ENCODE results near the gene SERPINH1.

The SERPINH1 gene

DNA sequence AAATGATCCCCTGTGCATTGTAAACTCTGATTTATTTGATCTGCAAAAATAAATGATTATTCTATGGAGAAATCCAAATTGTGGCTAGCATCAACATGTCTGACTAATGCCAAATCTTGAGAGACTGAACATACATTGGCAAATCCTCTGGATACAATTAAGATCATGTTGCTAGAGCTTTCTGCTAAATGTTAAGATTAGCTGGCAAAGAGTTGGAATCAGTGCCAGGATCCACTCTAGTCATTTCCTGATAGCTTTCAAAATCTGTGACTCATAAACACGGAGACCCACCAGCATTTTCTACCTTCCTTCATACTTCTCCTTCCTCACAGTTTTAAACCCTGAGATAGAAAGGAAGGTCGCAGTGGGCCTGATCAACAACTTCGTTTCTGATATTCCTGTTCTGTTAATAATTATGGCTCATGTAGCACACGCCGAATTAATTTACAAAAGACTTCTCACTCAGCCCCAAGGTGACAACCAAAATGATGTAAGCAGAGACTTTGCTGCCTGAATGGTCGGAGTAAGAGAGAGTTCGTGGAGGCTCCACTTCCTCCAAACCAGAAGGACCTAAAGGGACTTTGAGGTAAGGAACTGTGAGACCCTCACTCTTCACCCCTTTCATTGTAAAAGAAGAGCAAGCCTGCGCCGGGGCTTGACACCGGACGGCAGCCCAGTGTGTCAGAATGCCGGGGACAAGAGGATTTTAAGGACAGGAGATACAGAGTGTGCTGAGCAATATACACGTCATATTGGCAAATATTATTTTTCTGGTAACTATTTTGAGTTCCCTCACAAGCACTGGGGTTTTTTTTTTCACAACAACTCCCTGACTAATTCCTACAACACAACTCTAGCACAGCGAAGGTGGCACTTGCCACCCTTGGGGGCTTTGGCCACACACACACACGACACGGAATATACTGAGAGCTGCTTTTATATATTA is 42.0 kb downstream of the SERPINH1 start:
- DNase-seq (ENCODE audit: low read depth) = no peak
- H3K4me3 ChIP-seq (ENCODE audit: low read depth, low read length) = no peak overlapping the region
- TF ChIP-seq, protein P1, sequence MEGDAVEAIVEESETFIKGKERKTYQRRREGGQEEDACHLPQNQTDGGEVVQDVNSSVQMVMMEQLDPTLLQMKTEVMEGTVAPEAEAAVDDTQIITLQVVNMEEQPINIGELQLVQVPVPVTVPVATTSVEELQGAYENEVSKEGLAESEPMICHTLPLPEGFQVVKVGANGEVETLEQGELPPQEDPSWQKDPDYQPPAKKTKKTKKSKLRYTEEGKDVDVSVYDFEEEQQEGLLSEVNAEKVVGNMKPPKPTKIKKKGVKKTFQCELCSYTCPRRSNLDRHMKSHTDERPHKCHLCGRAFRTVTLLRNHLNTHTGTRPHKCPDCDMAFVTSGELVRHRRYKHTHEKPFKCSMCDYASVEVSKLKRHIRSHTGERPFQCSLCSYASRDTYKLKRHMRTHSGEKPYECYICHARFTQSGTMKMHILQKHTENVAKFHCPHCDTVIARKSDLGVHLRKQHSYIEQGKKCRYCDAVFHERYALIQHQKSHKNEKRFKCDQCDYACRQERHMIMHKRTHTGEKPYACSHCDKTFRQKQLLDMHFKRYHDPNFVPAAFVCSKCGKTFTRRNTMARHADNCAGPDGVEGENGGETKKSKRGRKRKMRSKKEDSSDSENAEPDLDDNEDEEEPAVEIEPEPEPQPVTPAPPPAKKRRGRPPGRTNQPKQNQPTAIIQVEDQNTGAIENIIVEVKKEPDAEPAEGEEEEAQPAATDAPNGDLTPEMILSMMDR (IDR thresholded peaks at IDR 0.05; ENCODE audit: low read depth, low read length, missing control alignments) = no peak

DNA sequence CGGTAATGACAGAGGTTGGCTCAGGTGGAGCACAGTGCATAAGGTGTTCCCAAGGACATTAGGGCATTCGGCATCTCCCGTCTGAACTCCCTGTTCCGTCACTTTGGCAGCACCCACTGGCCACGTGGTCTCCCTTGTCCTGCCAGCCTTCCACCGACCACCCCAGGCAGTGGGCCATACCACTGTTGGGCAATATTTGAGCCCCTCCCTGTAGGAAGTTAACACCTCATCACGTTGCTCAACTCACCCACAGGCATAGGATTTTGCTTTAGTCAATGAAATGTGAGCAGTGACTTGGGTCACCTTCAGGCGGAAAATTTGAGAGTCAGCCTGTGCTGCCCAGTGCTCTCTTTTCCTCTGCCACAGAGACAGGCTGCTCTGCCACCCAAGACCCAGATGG is 44.0 kb downstream of the SERPINH1 start:
- no peak for DNase-seq (ENCODE audit: low read depth)
- no peak overlapping the region for H3K4me3 ChIP-seq (ENCODE audit: low read depth, low read length)
- TF ChIP-seq, protein P1 (IDR thresholded peaks at IDR 0.05; ENCODE audit: low read depth, low read length, missing control alignments) = no peak

DNA sequence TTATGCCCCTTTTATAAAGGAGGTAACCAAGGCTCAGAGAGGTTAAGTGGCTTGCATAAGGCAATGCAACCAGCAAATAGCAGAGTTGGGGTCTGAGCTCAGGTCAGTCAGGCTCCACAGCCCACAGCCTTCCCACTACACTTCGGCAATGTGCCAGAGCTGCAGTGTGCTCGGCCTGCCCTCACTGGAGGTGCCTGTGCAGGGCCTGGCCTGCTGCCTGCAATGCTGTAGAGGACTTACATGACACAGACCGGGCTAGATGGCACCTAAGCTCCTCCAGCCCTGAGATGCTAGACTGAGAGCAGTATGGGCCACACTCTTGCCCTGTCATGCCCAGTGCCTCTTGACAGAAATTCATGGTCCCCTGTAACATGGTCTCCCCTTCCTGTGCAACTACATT is 49.8 kb downstream of the SERPINH1 start:
- TF ChIP-seq, protein P1 (IDR thresholded peaks at IDR 0.05; ENCODE audit: low read depth, low read length, missing control alignments) = no peak
- DNase-seq (ENCODE audit: low read depth) = no peak
- H3K4me3 ChIP-seq (ENCODE audit: low read depth, low read length) = no peak overlapping the region

GRCh38 chr11:75615751-75616150 is 53.7 kb downstream of the SERPINH1 start:
- TF ChIP-seq, protein P1 (IDR thresholded peaks at IDR 0.05; ENCODE audit: low read depth, low read length, missing control alignments) = no peak

DNA sequence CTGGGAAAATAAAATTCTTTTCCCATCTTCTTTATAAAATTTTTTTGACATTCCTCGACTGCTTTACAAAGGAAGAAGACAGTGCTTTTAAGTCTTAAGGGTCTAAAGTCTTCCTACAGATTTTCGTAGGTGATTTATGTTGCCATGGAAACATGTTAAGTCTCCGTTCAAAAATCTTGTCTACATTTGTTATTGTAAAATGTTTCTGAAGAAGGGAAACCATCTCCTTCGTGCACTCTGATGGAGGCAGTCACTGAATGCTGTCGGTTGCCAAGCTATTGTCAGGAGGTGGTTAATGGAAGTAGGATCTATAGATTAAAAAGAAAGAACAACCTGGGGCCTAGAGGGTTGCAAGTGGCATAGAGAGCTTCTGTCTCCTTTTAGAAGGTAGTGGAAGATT is 54.2 kb downstream of the SERPINH1 start:
- no peak overlapping the region for H3K4me3 ChIP-seq (ENCODE audit: low read depth, low read length)
- TF ChIP-seq, protein P1 (IDR thresholded peaks at IDR 0.05; ENCODE audit: low read depth, low read length, missing control alignments) = no peak
- DNase-seq (ENCODE audit: low read depth) = no peak

More at GRCh38 chr11:75615751-75616150, 53.7 kb downstream of the SERPINH1 start:
- DNase-seq (ENCODE audit: low read depth) = no peak
- no peak overlapping the region for H3K4me3 ChIP-seq (ENCODE audit: low read depth, low read length)
